K562 (cell line): ENCODE measurements around the gene TCF4. TPM values are rescaled to one million over a fixed set of nuclear protein-coding genes. Genes with fewer than 3 reads are reported as not detected.

Experiments used
- ATAC-seq: fragments of 200-7000 bp; cut with Tn5 transposase; 3 replicates; pipeline ENCODE4 v1.9.1; 2020; ENCODE audit warnings: moderate library complexity
- BruUV-seq: library from RNA; stranded (reverse); fragments of 400-500 nt; replicated peaks from 2 replicates; lab custom pipeline; 2021; lab: Mats Ljungman, UMichigan
- CTCF ChIA-PET: fragments of 300-600 bp; formaldehyde crosslinking; extraction: SDS; loops from one replicate; lab custom pipeline; 2021; ENCODE audit warnings: low intra/inter-chr PET ratio; lab: Yijun Ruan, JAX
- POLR2A ChIA-PET: fragments of 300-600, 350-650 bp; sonication (Branson Sonifier 250); formaldehyde crosslinking; extraction: SDS; loops from one replicate; lab custom pipeline; 2021; ENCODE audit warnings: antibody characterized with exemption, inconsistent platforms; lab: Yijun Ruan, JAX
- DNase-seq, 4 experiments: peaks; one replicate each; pipeline versions ENCODE4 v3.0.0 to v3.0.0-alpha.2; 2011 to 2018; ENCODE audit warnings: low spot score in 3 of 4, mixed read lengths in 3 of 4; ENCODE audit errors: extremely low read depth in 1 of 4
- FAIRE-seq: peaks from 2 replicates; lab custom pipeline; 2011; peaks lifted over from hg19 to GRCh38; lab: Jason Lieb, UNC
- H2AFZ ChIP-seq: 2 replicates; pipeline ENCODE4 v1.6.0; 2011; ENCODE audit warnings: low read depth, low read length, control low read depth, inconsistent platforms
- H3K27ac ChIP-seq: fragments of 200-600 bp; 3 replicates; pipeline ENCODE4 v1.8.0; 2011; ENCODE audit warnings: low read depth, mild to moderate bottlenecking, control low read depth, inconsistent platforms, low read length, moderate library complexity, mixed read lengths; ENCODE audit errors: extremely low read depth
- H3K27me3 ChIP-seq, 2 experiments: fragments of 300-600 bp in 1 of 2; 2 replicates in 1 of 2; 3 replicates in 1 of 2; pipeline versions ENCODE4 v1.6.0 to v1.8.0; 2011; ENCODE audit warnings: inconsistent platforms in 2 of 2, low read length in 2 of 2, mild to moderate bottlenecking in 1 of 2, mixed read lengths in 1 of 2, moderate library complexity in 1 of 2; ENCODE audit not compliant: control insufficient read depth in 2 of 2, insufficient read depth in 2 of 2
- H3K36me3 ChIP-seq: fragments of 300-600 bp; 3 replicates; pipeline ENCODE4 v1.8.0; 2011; ENCODE audit warnings: mild to moderate bottlenecking, low read length, inconsistent platforms; ENCODE audit not compliant: control insufficient read depth, insufficient read depth
- H3K4me1 ChIP-seq, 2 experiments: fragments of 200-600 bp in 1 of 2; replicated peaks in 1 of 2; 2 replicates in 1 of 2; 3 replicates in 1 of 2; pipeline versions ENCODE4 v1.5.1 to v1.8.0; 2011; ENCODE audit warnings: inconsistent platforms in 2 of 2, low read length in 2 of 2, mild to moderate bottlenecking in 1 of 2, mixed read lengths in 1 of 2, moderate library complexity in 1 of 2; ENCODE audit not compliant: control insufficient read depth in 2 of 2, insufficient read depth in 2 of 2
- H3K4me2 ChIP-seq: 2 replicates; pipeline ENCODE4 v1.6.1; 2011; ENCODE audit warnings: low read length, control low read depth, inconsistent platforms, mixed read lengths; ENCODE audit not compliant: insufficient read depth
- H3K4me3 ChIP-seq: fragments of 200-600 bp; sonication (generic), shearing (Covaris generic); 2 replicates; pipeline ENCODE4 v1.5.1; 2016; ENCODE audit warnings: control low read depth, inconsistent platforms
- H3K79me2 ChIP-seq: fragments of 200-600 bp; 3 replicates; pipeline ENCODE4 v1.8.0; 2011; ENCODE audit warnings: low read length, inconsistent platforms; ENCODE audit not compliant: control insufficient read depth, insufficient read depth
- H3K9ac ChIP-seq, 2 experiments: 2 replicates each; pipeline versions ENCODE4 v1.6.0 to v1.6.1; 2011; ENCODE audit warnings: low read depth in 2 of 2, low read length in 2 of 2, control low read depth in 1 of 2, inconsistent platforms in 1 of 2, mild to moderate bottlenecking in 1 of 2, mixed read lengths in 1 of 2; ENCODE audit not compliant: insufficient read depth in 1 of 2
- H3K9me1 ChIP-seq: one replicate; pipeline ENCODE4 v1.6.0; 2011; ENCODE audit warnings: inconsistent platforms, mild to moderate bottlenecking, low read length, moderate library complexity; ENCODE audit not compliant: control insufficient read depth, insufficient read depth
- H3K9me3 ChIP-seq: replicated peaks from 2 replicates; pipeline ENCODE4 v1.5.1; 2011; ENCODE audit warnings: low read depth, low read length, inconsistent platforms; ENCODE audit not compliant: control insufficient read depth, insufficient read depth
- H4K20me1 ChIP-seq: replicated peaks from 2 replicates; pipeline ENCODE4 v1.6.1; 2011; ENCODE audit warnings: low read length, inconsistent platforms, mixed read lengths; ENCODE audit not compliant: control insufficient read depth, insufficient read depth
- CHD4 ChIP-seq: fragments of 200-600 bp; sonication (generic); IDR thresholded peaks from 3 replicates; pipeline ENCODE4 v1.6.1; 2012; ENCODE audit warnings: low read depth, mild to moderate bottlenecking, mixed read lengths, low read length, inconsistent platforms; ENCODE audit not compliant: insufficient read depth, insufficient replicate concordance, poor library complexity, severe bottlenecking
- CXXC5 ChIP-seq: fragments of 250-450 bp; sonication (Bioruptor Pico); IDR thresholded peaks from 2 replicates; pipeline ENCODE4 v1.8.0; 2022; ENCODE audit warnings: inconsistent platforms, mild to moderate bottlenecking, moderate library complexity
- ETV6 ChIP-seq, 3 experiments: fragments of 150-350 bp in 1 of 3; sonication (generic) in 1 of 3; formaldehyde crosslinking in 1 of 3; IDR thresholded peaks; 2 replicates each; pipeline versions ENCODE4 v1.6.1 to v1.8.0; 2014 to 2022; ENCODE audit warnings: borderline replicate concordance in 2 of 3, low read depth in 2 of 3, antibody characterized with exemption in 1 of 3, low read length in 1 of 3, mild to moderate bottlenecking in 1 of 3, missing genetic modification reagents in 1 of 3
- HMGN3 ChIP-seq: IDR thresholded peaks from 2 replicates; pipeline ENCODE4 v1.6.1; 2011; ENCODE audit warnings: borderline replicate concordance, low read depth, mild to moderate bottlenecking, mixed read lengths, low read length; ENCODE audit not compliant: insufficient read length; ENCODE audit errors: extremely low read depth
- MEIS2 ChIP-seq: fragments of 450-650 bp; IDR thresholded peaks from 2 replicates; pipeline ENCODE4 v1.6.1; 2014; ENCODE audit warnings: mild to moderate bottlenecking; ENCODE audit not compliant: partially characterized antibody
- PKNOX1 ChIP-seq: fragments of 450-650 bp; IDR thresholded peaks from 2 replicates; pipeline ENCODE4 v1.6.1; 2016
- POLR2A ChIP-seq: fragments of 450-650 bp; conservative IDR thresholded peaks from 2 replicates; pipeline ENCODE4 v1.6.1; 2016
- ZNF668 ChIP-seq: fragments of 250-450 bp; sonication (Bioruptor Pico); IDR thresholded peaks from 2 replicates; pipeline ENCODE4 v1.8.0; 2022; ENCODE audit warnings: mild to moderate bottlenecking, inconsistent platforms
- WGBS: fragments of 100-300 bp; shearing (Covaris generic); methylation state at CpG from one replicate; pipeline ENCODE4 v1.1.6; 2016; ENCODE audit warnings: low coverage, mixed read lengths; ENCODE audit not compliant: insufficient coverage; ENCODE audit errors: missing lambda C conversion rate; 5-methylcytosine and 5-hydroxymethylcytosine counted together
- in situ Hi-C: fragments of 300-500 bp; cut with MboI; formaldehyde crosslinking; loops from 4 replicates; pipeline ENCODE4 v1.15.0; 2018; ENCODE audit warnings: inconsistent platforms, mixed read lengths
- intact Hi-C: fragments of 100-400 bp; cut with micrococcal nuclease; formaldehyde crosslinking; loops from 2 replicates; pipeline ENCODE4 v1.14.2; 2022
- polyA plus RNA-seq, 8 experiments: library from polyadenylated mRNA; depleted of rRNA in 4 of 8; stranded (reverse) in 5 of 8; unstranded in 3 of 8; fragments of >200 nt; fragmentation: Nextera tagmentation in 2 of 8; fragmentation: Illumina TruSeq in 1 of 8; extraction: Ambion mirVana in 2 of 8; extraction: Trizol in 1 of 8; gene quantifications; 2 replicates each; pipeline versions ENCODE4 v1.2.1 to v1.2.3, GENCODE V29; 2011 to 2014; ENCODE audit warnings: inconsistent platforms in 1 of 8, missing spikeins in 1 of 8
- total RNA-seq, 7 experiments: library from RNA; depleted of rRNA in 6 of 7; stranded (reverse); fragments of >200 nt in 6 of 7; fragmentation: Illumina TruSeq in 2 of 7; extraction: Trizol in 2 of 7; gene quantifications; 2 replicates each; pipeline versions ENCODE4 v1.2.1 to v1.2.3, GENCODE V29; 2011 to 2021; ENCODE audit warnings: low replicate concordance in 1 of 7
- TF ChIP-seq, protein P1 (sequence below), 2 experiments: fragments of 450-650 bp in 1 of 2; sonication (generic) in 1 of 2; formaldehyde crosslinking in 1 of 2; IDR thresholded peaks in 1 of 2; conservative IDR thresholded peaks in 1 of 2; 2 replicates each; pipeline versions ENCODE4 v1.6.1 to v1.8.1; 2016 to 2023; ENCODE audit warnings: mild to moderate bottlenecking in 2 of 2, moderate library complexity in 2 of 2, inconsistent platforms in 1 of 2, missing genetic modification reagents in 1 of 2
- TF ChIP-seq, protein P2 (sequence below): fragments of 250-450 bp; sonication (Bioruptor Pico); IDR thresholded peaks from 2 replicates; pipeline ENCODE4 v1.4.0; 2020; ENCODE audit warnings: mild to moderate bottlenecking, moderate library complexity
- TF ChIP-seq, protein P3 (sequence below): fragments of 250-450 bp; sonication (Bioruptor Pico); IDR thresholded peaks from 2 replicates; pipeline ENCODE4 v1.4.0; 2020

Gene TCF4
- total and polyA plus RNA-seq, 9 of the 15 experiments (the other 6 are each of a cell fraction or from before 2014, with no cell fraction given) = 4.8 to 24.7 (median 15.2) TPM

GRCh38 chr18:55592572-55592971 lies 4.6 kb upstream of the TCF4 start:
- Histone ChIP-seq H3K9ac (peak overlapping the region in 1 of 2 experiments; percentile 58; a peak in 2 of 4 replicates), H3K9me3 (no peaks in the 10 kb centered on the region; the same call in 1 of the 2 replicates), H3K36me3 (no peaks in the 10 kb centered on the region), H3K27me3 (no peaks in the 10 kb centered on the region), H3K27ac (peak overlapping the region; percentile 77), H3K79me2 (peaks cover 16% of the 10 kb centered on the region), H3K9me1 (no peaks in the 10 kb centered on the region), H2AFZ (peak overlapping the region; percentile 74), H3K4me3 (no peak overlapping the region), H3K4me1 (peaks cover 6 to 34% of the 10 kb centered on the region in 2 experiments), H3K4me2 (peak overlapping the region; percentile 48), H4K20me1 (no peaks in the 10 kb centered on the region)
- POLR2A ChIA-PET = no interaction called here
- intact Hi-C loops = loop anchor here (5.0 kb wide), 2 partner anchors 140 to 175 kb away; no protein-coding TSS in a partner anchor
- peak; percentile 90 for FAIRE-seq
- peak; percentile 15 to 81 (median 38) for DNase-seq
- no TSS peak for BruUV-seq
- in situ Hi-C loops = no loop called here
- CTCF ChIA-PET = no interaction called here
- peak; percentile 73 for ATAC-seq
- 0% methylated on average over 4 of the region's 4 CpGs for WGBS
- TF ChIP-seq, protein P1, sequence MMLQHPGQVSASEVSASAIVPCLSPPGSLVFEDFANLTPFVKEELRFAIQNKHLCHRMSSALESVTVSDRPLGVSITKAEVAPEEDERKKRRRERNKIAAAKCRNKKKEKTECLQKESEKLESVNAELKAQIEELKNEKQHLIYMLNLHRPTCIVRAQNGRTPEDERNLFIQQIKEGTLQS (IDR thresholded peaks at IDR 0.05) = peak; percentile 19; the same call in 1 of the 2 replicates
- TF ChIP-seq, protein P1 (CRISPR knock-in tag; conservative IDR thresholded peaks at IDR 0.05) = no peak
- TF ChIP-seq PKNOX1 (peak; percentile 44), CHD4 (no peak), POLR2A (no peak), MEIS2 (peak; percentile 75), CXXC5 (CRISPR knock-in tag) (peak; percentile 74), HMGN3 (no peak), ZNF668 (no peak), ETV6 (IDR thresholded peaks at IDR 0.05; ENCODE audit: borderline replicate concordance in 1 of 2, low read depth in 2 of 2, low read length in 1 of 2) (no peak), ETV6 (CRISPR knock-in tag; IDR thresholded peaks at IDR 0.05; ENCODE audit: borderline replicate concordance) (no peak)
- TF ChIP-seq, protein P2, sequence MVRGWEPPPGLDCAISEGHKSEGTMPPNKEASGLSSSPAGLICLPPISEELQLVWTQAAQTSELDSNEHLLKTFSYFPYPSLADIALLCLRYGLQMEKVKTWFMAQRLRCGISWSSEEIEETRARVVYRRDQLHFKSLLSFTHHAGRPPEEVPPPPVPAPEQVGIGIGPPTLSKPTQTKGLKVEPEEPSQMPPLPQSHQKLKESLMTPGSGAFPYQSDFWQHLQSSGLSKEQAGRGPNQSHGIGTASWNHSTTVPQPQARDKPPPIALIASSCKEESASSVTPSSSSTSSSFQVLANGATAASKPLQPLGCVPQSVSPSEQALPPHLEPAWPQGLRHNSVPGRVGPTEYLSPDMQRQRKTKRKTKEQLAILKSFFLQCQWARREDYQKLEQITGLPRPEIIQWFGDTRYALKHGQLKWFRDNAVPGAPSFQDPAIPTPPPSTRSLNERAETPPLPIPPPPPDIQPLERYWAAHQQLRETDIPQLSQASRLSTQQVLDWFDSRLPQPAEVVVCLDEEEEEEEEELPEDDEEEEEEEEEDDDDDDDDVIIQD (CRISPR knock-in tag) = no peak
- TF ChIP-seq, protein P3, sequence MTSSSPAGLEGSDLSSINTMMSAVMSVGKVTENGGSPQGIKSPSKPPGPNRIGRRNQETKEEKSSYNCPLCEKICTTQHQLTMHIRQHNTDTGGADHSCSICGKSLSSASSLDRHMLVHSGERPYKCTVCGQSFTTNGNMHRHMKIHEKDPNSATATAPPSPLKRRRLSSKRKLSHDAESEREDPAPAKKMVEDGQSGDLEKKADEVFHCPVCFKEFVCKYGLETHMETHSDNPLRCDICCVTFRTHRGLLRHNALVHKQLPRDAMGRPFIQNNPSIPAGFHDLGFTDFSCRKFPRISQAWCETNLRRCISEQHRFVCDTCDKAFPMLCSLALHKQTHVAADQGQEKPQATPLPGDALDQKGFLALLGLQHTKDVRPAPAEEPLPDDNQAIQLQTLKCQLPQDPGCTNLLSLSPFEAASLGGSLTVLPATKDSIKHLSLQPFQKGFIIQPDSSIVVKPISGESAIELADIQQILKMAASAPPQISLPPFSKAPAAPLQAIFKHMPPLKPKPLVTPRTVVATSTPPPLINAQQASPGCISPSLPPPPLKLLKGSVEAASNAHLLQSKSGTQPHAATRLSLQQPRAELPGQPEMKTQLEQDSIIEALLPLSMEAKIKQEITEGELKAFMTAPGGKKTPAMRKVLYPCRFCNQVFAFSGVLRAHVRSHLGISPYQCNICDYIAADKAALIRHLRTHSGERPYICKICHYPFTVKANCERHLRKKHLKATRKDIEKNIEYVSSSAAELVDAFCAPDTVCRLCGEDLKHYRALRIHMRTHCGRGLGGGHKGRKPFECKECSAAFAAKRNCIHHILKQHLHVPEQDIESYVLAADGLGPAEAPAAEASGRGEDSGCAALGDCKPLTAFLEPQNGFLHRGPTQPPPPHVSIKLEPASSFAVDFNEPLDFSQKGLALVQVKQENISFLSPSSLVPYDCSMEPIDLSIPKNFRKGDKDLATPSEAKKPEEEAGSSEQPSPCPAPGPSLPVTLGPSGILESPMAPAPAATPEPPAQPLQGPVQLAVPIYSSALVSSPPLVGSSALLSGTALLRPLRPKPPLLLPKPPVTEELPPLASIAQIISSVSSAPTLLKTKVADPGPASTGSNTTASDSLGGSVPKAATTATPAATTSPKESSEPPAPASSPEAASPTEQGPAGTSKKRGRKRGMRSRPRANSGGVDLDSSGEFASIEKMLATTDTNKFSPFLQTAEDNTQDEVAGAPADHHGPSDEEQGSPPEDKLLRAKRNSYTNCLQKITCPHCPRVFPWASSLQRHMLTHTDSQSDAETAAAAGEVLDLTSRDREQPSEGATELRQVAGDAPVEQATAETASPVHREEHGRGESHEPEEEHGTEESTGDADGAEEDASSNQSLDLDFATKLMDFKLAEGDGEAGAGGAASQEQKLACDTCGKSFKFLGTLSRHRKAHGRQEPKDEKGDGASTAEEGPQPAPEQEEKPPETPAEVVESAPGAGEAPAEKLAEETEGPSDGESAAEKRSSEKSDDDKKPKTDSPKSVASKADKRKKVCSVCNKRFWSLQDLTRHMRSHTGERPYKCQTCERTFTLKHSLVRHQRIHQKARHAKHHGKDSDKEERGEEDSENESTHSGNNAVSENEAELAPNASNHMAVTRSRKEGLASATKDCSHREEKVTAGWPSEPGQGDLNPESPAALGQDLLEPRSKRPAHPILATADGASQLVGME (CRISPR knock-in tag) = 0 out of 2 replicates have a peak, but pooled peaks have one; percentile 22
